GM19025 (cell line): ENCODE measurements around the gene SURF4.

Source experiments
- ATAC-seq: cut with Tn5 transposase; IDR thresholded peaks from one replicate; pipeline ENCODE4 v1.9.1; 2021; ENCODE audit warnings: mild to moderate bottlenecking, low read depth, moderate library complexity; ENCODE audit not compliant: unreplicated experiment

SURF4 gene

GRCh38 chr9:133355881-133356357 is 19.9 kb downstream of the SURF4 start:
- peak; percentile 25 for ATAC-seq

GRCh38 chr9:133354766-133355165 is 21.1 kb downstream of the SURF4 start:
- no peak for ATAC-seq

GRCh38 chr9:133353548-133353947 is 22.3 kb downstream of the SURF4 start:
- no peak for ATAC-seq

GRCh38 chr9:133352635-133353340 is 23.1 kb downstream of the SURF4 start:
- ATAC-seq: no peak

- no peak for ATAC-seq
These were observed 23.8 kb downstream of the SURF4 start for GRCh38 chr9:133351908-133352634.

GRCh38 chr9:133351526-133351907 is 24.3 kb downstream of the SURF4 start:
- ATAC-seq: no peak

GRCh38 chr9:133349965-133350616 is 25.8 kb downstream of the SURF4 start:
- ATAC-seq: no peak

- ATAC-seq: no peak
These were observed 26.9 kb downstream of the SURF4 start for GRCh38 chr9:133348718-133349573.

GRCh38 chr9:133347985-133348717 is 27.7 kb downstream of the SURF4 start, which contains the start of the genes MED22 and RPL7A:
Gene MED22, minus strand, starts transcription at chr9:133348131. Its CDS starts 1,469 bp downstream, at chr9:133346662.
Gene RPL7A, plus strand, starts transcription at chr9:133348218. Its CDS starts 26 bp downstream, at chr9:133348244.
- ATAC-seq: no peak

GRCh38 chr9:133347515-133347984 is 28.3 kb downstream of the SURF4 start:
- ATAC-seq: no peak

- no peak for ATAC-seq
These were observed 29.7 kb downstream of the SURF4 start for GRCh38 chr9:133346021-133346785.

GRCh38 chr9:133345596-133345995 is 30.3 kb downstream of the SURF4 start:
- ATAC-seq: no peak

- no peak for ATAC-seq
These were observed 30.9 kb downstream of the SURF4 start for GRCh38 chr9:133344979-133345378.

GRCh38 chr9:133344071-133344470 is 31.8 kb downstream of the SURF4 start:
- ATAC-seq: no peak

GRCh38 chr9:133342570-133342969 is 33.3 kb downstream of the SURF4 start:
- no peak for ATAC-seq

GRCh38 chr9:133342069-133342406 is 33.8 kb downstream of the SURF4 start:
- no peak for ATAC-seq

GRCh38 chr9:133341369-133342068 is 34.3 kb downstream of the SURF4 start:
- no peak for ATAC-seq

- no peak for ATAC-seq
These were observed 34.9 kb downstream of the SURF4 start for GRCh38 chr9:133340916-133341315.
